ENCODE data around the gene PARD3B. TPM values are rescaled to one million over a fixed set of nuclear protein-coding genes. Genes with fewer than 3 reads are reported as not detected.
A peak's percentile ranks its signal among the peaks of the same experiment; 100 is the strongest.

The PARD3B gene
- total RNA-seq, 2 experiments from 2014 or later, result 0.46 TPM; not detected in 1

DNA sequence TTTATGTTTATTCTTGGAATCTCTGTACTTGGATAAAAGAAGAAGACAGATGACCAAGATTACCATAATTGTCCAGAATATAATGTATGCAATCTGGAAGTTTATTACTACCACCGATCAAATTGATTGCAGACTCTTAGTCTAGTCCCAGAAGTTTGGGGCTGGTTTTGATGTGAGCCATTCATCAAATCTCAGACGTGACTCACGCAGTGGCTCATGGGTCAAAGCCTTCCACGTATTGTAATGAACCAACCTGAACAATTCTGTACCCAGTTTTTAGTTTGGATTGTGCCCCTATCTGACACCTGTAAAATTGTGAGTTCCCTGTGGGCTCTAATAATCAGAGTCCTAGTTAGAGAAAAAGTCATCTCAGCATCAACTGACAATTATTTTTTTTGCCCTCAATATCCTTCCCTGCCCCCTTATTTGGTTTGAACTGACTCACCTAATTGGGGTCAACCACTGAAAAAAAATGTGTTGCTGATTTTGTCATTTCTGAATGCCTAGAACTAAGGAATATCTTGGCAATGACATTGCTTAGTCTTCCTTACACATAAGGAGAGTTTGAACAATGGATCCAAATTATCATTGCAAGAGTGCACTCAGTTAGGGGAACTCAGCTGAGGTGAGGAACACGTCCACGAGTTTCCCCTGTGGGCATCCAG lies 917.5 kb downstream of the PARD3B start:
- Mint-ChIP-seq H3K9me3 (ENCODE audit: low read depth) (no peaks in the 10 kb centered on the region), H3K4me1 (peaks cover 6% of the 10 kb centered on the region), H3K4me3 (no peak overlapping the region), H3K27ac (no peak overlapping the region), H3K36me3 (ENCODE audit: low read depth) (no peaks in the 10 kb centered on the region), H3K27me3 (peaks cover 7% of the 10 kb centered on the region)
- CTCF ChIA-PET, result no interaction called here
- ATAC-seq, result peak; percentile 43
- POLR2A ChIA-PET, result interaction anchor here (0.6 kb wide), 1 partner anchor 754 kb away, joined by 3 read pairs; no protein-coding TSS in a partner anchor
- peak; percentile 12 for DNase-seq
- intact Hi-C loops (cut with DNase I, micrococcal nuclease), result loop anchor here in 1 of 2 experiments (5.0 kb wide), 1 partner anchor 91 kb away; no protein-coding TSS in a partner anchor

- POLR2A ChIA-PET, result interaction anchor here (0.6 kb wide), 1 partner anchor 755 kb away, joined by 3 read pairs; no protein-coding TSS in a partner anchor
These were observed 918.3 kb downstream of the PARD3B start for GRCh38 chr2:205463466-205464025.

DNA sequence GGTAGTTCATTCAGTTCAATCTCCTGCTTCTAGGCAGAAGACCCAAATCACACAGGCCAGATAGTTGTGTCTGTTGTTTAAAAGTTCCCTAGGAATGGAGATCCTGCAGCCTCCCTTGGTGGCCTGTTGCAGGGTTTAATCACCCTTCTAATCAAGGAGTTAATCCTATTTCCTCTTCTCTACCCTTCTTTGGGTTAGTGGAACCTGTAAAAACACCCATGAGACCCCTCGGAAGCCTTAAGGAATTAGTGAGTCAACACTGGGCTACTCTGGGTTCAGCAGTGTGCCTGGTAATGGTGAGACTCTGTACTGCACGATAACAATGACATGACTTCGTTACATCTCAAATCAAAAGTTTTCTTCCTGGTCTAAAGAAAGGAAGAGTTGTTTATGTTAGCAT lies 919.4 kb downstream of the PARD3B start:
- ChIA-PET POLR2A (no interaction called here), CTCF (no interaction called here)
- H3K36me3 Mint-ChIP-seq (ENCODE audit: low read depth), result no peaks in the 10 kb centered on the region
- no peaks in the 10 kb centered on the region for H3K9me3 Mint-ChIP-seq (ENCODE audit: low read depth)
- H3K4me1 Mint-ChIP-seq, result peaks cover 6% of the 10 kb centered on the region
- no peak overlapping the region for H3K4me3 Mint-ChIP-seq
- peaks cover 4% of the 10 kb centered on the region for H3K27me3 Mint-ChIP-seq
- ATAC-seq (no peak), DNase-seq (no peak)
- no peak overlapping the region for H3K27ac Mint-ChIP-seq
- intact Hi-C loops (cut with DNase I, micrococcal nuclease), result loop anchor here in 1 of 2 experiments (5.0 kb wide), 1 partner anchor 92 kb away; no protein-coding TSS in a partner anchor

More at GRCh38 chr2:205463466-205464025, 918.3 kb downstream of the PARD3B start:
- Mint-ChIP-seq H3K4me3 (no peak overlapping the region), H3K27ac (no peak overlapping the region), H3K9me3 (ENCODE audit: low read depth) (no peaks in the 10 kb centered on the region), H3K27me3 (peaks cover 7% of the 10 kb centered on the region), H3K36me3 (ENCODE audit: low read depth) (no peaks in the 10 kb centered on the region), H3K4me1 (peaks cover 6% of the 10 kb centered on the region)
- ATAC-seq (no peak), DNase-seq (no peak)
- intact Hi-C loops (cut with DNase I, micrococcal nuclease), result loop anchor here in 1 of 2 experiments (5.0 kb wide), 1 partner anchor 91 kb away; no protein-coding TSS in a partner anchor
- CTCF ChIA-PET, result no interaction called here

DNA sequence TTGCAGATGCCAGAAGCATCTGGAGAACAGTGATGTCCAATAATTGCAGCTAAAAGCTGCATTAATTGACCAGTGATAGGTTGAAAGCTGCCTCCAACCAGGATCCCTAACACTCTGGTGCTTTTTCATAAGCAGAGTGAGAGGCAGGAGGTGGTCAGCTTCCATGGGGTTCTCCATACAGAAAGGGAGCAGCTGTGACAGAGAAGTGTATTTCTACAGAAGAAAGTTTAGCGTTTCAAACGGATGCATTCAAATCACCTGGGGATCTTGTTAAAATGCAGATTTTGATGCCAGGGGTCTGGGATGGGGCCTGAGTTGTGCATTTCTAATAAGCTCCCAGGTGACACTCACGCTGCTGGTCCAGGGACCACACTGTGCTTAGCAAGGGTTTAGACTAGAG lies 920.5 kb downstream of the PARD3B start:
- ChIA-PET CTCF (interaction anchor here (0.6 to 0.8 kb wide), 2 partner anchors 9 to 1035 kb away, joined by 3 to 4 read pairs; no protein-coding TSS in a partner anchor), POLR2A (interaction anchor here (0.6 kb wide), 1 partner anchor 28 kb away, joined by 3 read pairs; no protein-coding TSS in a partner anchor)
- intact Hi-C loops (cut with DNase I, micrococcal nuclease), result no loop called here
- H3K4me3 Mint-ChIP-seq, result no peak overlapping the region
- no peak for ATAC-seq
- no peak overlapping the region for H3K27ac Mint-ChIP-seq
- peaks cover 4% of the 10 kb centered on the region for H3K27me3 Mint-ChIP-seq
- H3K9me3 Mint-ChIP-seq (ENCODE audit: low read depth), result no peaks in the 10 kb centered on the region
- no peak for DNase-seq
- H3K36me3 Mint-ChIP-seq (ENCODE audit: low read depth), result no peaks in the 10 kb centered on the region
- peaks cover 6% of the 10 kb centered on the region for H3K4me1 Mint-ChIP-seq

GRCh38 chr2:205471776-205472175 lies 926.5 kb downstream of the PARD3B start:
- POLR2A ChIA-PET, result no interaction called here
- Mint-ChIP-seq H3K27ac (no peak overlapping the region), H3K4me1 (peaks cover 4% of the 10 kb centered on the region), H3K4me3 (no peak overlapping the region), H3K36me3 (ENCODE audit: low read depth) (no peaks in the 10 kb centered on the region), H3K9me3 (ENCODE audit: low read depth) (no peaks in the 10 kb centered on the region), H3K27me3 (peaks cover 11% of the 10 kb centered on the region)
- no peak for ATAC-seq
- no peak for DNase-seq
- CTCF ChIA-PET, result no interaction called here
- intact Hi-C loops (cut with DNase I, micrococcal nuclease), result loop anchor here in 1 of 2 experiments (5.0 kb wide), 1 partner anchor 1364 kb away; no protein-coding TSS in a partner anchor

- ChIA-PET CTCF (interaction anchor here (1.4 kb wide), 1 partner anchor 8 kb away, joined by 4 read pairs; no protein-coding TSS in a partner anchor), POLR2A (interaction anchor here (0.6 kb wide), 2 partner anchors 46 to 139 kb away, joined by 3 to 4 read pairs; no protein-coding TSS in a partner anchor)
- H3K4me1 Mint-ChIP-seq, result peaks cover 4% of the 10 kb centered on the region
- H3K27me3 Mint-ChIP-seq, result peaks cover 12% of the 10 kb centered on the region
- H3K9me3 Mint-ChIP-seq (ENCODE audit: low read depth), result no peaks in the 10 kb centered on the region
- no peak overlapping the region for H3K27ac Mint-ChIP-seq
- DNase-seq, result no peak
- no peaks in the 10 kb centered on the region for H3K36me3 Mint-ChIP-seq (ENCODE audit: low read depth)
- ATAC-seq, result peak; percentile 92
- intact Hi-C loops (cut with DNase I, micrococcal nuclease), result loop anchor here in 1 of 2 experiments (5.0 kb wide), 1 partner anchor 1366 kb away; no protein-coding TSS in a partner anchor
- H3K4me3 Mint-ChIP-seq, result no peak overlapping the region
These were observed 928.5 kb downstream of the PARD3B start for GRCh38 chr2:205473791-205474190.

- POLR2A ChIA-PET, result interaction anchor here (0.7 kb wide), 1 partner anchor 1184 kb away, joined by 3 read pairs; no protein-coding TSS in a partner anchor
- Mint-ChIP-seq H3K27ac (no peak overlapping the region), H3K4me3 (no peak overlapping the region), H3K4me1 (peaks cover 4% of the 10 kb centered on the region), H3K9me3 (ENCODE audit: low read depth) (no peaks in the 10 kb centered on the region), H3K36me3 (ENCODE audit: low read depth) (no peaks in the 10 kb centered on the region), H3K27me3 (peaks cover 14% of the 10 kb centered on the region)
- ATAC-seq (peak; percentile 47), DNase-seq (peak; percentile 15)
- CTCF ChIA-PET, result interaction anchor here (0.5 to 1.4 kb wide), 3 partner anchors 9 to 208 kb away, joined by 3 to 4 read pairs (median 3); no protein-coding TSS in a partner anchor
- intact Hi-C loops (cut with DNase I, micrococcal nuclease), result loop anchor here in 1 of 2 experiments (5.0 kb wide), 1 partner anchor 1368 kb away; no protein-coding TSS in a partner anchor
These were observed 929.6 kb downstream of the PARD3B start for GRCh38 chr2:205474741-205475415.

GRCh38 chr2:205475416-205475768 lies 930.1 kb downstream of the PARD3B start:
- peaks cover 14% of the 10 kb centered on the region for H3K27me3 Mint-ChIP-seq
- POLR2A ChIA-PET, result no interaction called here
- intact Hi-C loops (cut with DNase I, micrococcal nuclease), result no loop called here
- H3K27ac Mint-ChIP-seq, result no peak overlapping the region
- no peak overlapping the region for H3K4me3 Mint-ChIP-seq
- DNase-seq, result no peak
- H3K36me3 Mint-ChIP-seq (ENCODE audit: low read depth), result no peaks in the 10 kb centered on the region
- peaks cover 4% of the 10 kb centered on the region for H3K4me1 Mint-ChIP-seq
- CTCF ChIA-PET, result interaction anchor here (0.5 to 1.4 kb wide), 2 partner anchors 9 to 208 kb away, joined by 3 to 4 read pairs; no protein-coding TSS in a partner anchor
- no peaks in the 10 kb centered on the region for H3K9me3 Mint-ChIP-seq (ENCODE audit: low read depth)
- ATAC-seq, result no peak

DNA sequence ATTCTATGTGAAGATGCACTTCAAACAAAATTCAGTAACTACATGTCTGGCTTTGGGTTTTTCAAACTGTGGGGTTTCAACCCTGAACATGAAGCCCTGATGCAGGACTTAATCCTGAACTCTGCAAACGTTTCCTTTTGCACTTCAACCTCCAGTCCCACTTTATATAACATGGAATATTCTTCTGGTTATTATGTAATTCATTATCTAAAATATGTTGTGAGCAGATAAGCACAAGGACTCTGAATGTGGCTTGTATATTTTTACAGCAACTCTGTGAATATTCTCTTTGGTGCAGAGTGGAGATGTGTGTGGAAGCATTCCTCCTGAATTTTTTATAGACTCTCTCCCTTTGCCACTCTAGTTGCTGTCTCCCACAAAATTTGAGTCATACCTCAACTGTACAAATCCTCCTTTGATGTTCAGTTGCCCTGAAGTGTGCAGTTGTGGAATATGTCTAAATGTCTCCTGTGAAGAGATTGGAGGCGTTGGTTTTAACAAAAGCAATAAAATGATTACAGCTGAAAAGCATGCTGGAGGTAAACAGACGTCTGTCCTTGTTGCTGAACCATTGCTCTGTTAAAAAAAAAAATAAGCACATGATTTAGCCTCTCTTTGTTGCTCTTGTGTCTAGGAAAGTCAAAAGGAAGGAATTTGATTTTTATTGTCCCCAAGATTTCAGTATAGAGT lies 931.9 kb downstream of the PARD3B start:
- intact Hi-C loops (cut with DNase I, micrococcal nuclease), result no loop called here
- Mint-ChIP-seq H3K27ac (no peak overlapping the region), H3K4me1 (peaks cover 4% of the 10 kb centered on the region), H3K27me3 (peaks cover 12% of the 10 kb centered on the region), H3K36me3 (ENCODE audit: low read depth) (no peaks in the 10 kb centered on the region), H3K9me3 (ENCODE audit: low read depth) (no peaks in the 10 kb centered on the region), H3K4me3 (no peak overlapping the region)
- POLR2A ChIA-PET, result no interaction called here
- no peak for DNase-seq
- CTCF ChIA-PET, result no interaction called here
- no peak for ATAC-seq

DNA sequence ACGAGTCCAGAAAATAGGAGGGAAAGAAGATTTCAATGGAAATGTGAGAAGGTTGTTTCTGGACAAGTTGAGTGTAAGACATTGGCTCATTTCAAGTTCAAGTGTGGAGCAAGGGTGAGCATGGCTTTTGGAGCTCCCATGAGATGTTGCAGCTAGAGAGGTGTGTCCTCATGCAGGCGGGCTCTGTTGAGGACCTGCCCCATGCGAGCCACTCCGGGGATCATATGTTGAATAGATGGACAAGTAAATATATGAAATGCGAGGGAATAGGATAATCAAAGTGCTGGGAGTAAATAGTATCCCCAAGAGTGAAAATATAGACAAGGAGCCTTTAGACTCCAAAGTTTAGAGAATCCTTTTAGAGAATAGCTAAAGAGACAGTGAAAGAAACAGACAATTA lies 936.6 kb downstream of the PARD3B start:
- intact Hi-C loops (cut with DNase I, micrococcal nuclease), result no loop called here
- POLR2A ChIA-PET, result interaction anchor here (0.6 kb wide), 1 partner anchor 12 kb away, joined by 3 read pairs; no protein-coding TSS in a partner anchor
- Mint-ChIP-seq H3K36me3 (ENCODE audit: low read depth) (no peaks in the 10 kb centered on the region), H3K27me3 (peaks cover 4% of the 10 kb centered on the region), H3K27ac (no peak overlapping the region), H3K4me1 (no peaks in the 10 kb centered on the region), H3K4me3 (no peak overlapping the region), H3K9me3 (ENCODE audit: low read depth) (no peaks in the 10 kb centered on the region)
- CTCF ChIA-PET, result interaction anchor here (0.6 kb wide), 1 partner anchor 128 kb away, joined by 3 read pairs; no protein-coding TSS in a partner anchor
- ATAC-seq (no peak), DNase-seq (no peak)

Data from activated CD4-positive, alpha-beta T cell treated with anti-CD3 and anti-CD28 coated beads for 36 hours (primary cell).